Esophagus muscularis mucosa (tissue), 4 donors: Measurements from ENCODE around the gene BCAR1.

Experiments used
- EP300 ChIP-seq: sonication (generic); formaldehyde crosslinking; IDR thresholded peaks from one replicate; pipeline ENCODE4 v1.6.1; 2017; ENCODE audit warnings: antibody characterized with exemption
- POLR2AphosphoS5 ChIP-seq, 2 donors: sonication (generic); formaldehyde crosslinking; IDR thresholded peaks; one replicate each; pipeline ENCODE4 v1.6.1; 2017; ENCODE audit warnings: antibody characterized with exemption in 2 of 2
- TF ChIP-seq, protein P1 (sequence below), 3 experiments: fragments of 200-600 bp in 2 of 3; fragments of 450-650 bp in 1 of 3; sonication (generic) in 2 of 3; IDR thresholded peaks; one replicate each; pipeline ENCODE4 v1.5.1; 2017 to 2019; ENCODE audit warnings: antibody characterized with exemption in 3 of 3, mild to moderate bottlenecking in 2 of 3, moderate library complexity in 1 of 3

DNA sequence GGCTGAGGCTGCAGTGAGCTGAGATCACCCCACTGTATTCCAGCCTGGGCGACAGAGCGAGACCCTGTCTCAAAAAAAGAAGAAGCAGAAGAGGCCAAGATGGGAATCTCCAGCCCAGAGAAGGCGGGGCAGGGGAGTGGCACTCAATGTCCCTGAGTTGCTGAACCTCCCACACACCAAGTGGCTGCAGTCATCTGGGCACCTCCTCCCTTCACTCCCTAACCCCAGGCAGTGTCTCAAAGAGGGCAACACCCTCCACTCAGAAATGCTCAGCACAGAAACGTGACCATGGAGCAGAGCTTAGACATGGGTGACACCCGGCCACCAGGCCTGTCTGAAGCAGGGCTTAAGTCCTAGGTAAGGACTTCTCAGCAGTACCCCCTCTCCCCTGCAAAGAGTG, 36.3 kb upstream of the BCAR1 start:
- TF ChIP-seq, protein P1, sequence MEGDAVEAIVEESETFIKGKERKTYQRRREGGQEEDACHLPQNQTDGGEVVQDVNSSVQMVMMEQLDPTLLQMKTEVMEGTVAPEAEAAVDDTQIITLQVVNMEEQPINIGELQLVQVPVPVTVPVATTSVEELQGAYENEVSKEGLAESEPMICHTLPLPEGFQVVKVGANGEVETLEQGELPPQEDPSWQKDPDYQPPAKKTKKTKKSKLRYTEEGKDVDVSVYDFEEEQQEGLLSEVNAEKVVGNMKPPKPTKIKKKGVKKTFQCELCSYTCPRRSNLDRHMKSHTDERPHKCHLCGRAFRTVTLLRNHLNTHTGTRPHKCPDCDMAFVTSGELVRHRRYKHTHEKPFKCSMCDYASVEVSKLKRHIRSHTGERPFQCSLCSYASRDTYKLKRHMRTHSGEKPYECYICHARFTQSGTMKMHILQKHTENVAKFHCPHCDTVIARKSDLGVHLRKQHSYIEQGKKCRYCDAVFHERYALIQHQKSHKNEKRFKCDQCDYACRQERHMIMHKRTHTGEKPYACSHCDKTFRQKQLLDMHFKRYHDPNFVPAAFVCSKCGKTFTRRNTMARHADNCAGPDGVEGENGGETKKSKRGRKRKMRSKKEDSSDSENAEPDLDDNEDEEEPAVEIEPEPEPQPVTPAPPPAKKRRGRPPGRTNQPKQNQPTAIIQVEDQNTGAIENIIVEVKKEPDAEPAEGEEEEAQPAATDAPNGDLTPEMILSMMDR (IDR thresholded peaks at IDR 0.05): no peak
- TF ChIP-seq EP300: no peak
- no peak for TF ChIP-seq POLR2AphosphoS5 (IDR thresholded peaks at IDR 0.05)
